OCI-LY1 (cell line): ENCODE measurements around the gene PCNX3.

Source experiments
- H2AFZ ChIP-seq: fragments of 200-600 bp; sonication (generic), shearing (Covaris generic); 2 replicates; pipeline ENCODE4 v1.6.0; 2014; ENCODE audit warnings: antibody characterized with exemption, mild to moderate bottlenecking, low read length
- H3F3A ChIP-seq: fragments of 200-600 bp; sonication (generic), shearing (Covaris generic); 2 replicates; pipeline ENCODE4 v1.6.0; 2014; ENCODE audit warnings: mild to moderate bottlenecking, antibody characterized with exemption, low read length, moderate library complexity; ENCODE audit not compliant: insufficient read depth
- H3K27ac ChIP-seq: fragments of 200-600 bp; sonication (generic); 2 replicates; pipeline ENCODE4 v1.5.1; 2014; ENCODE audit warnings: low read length, mixed run types, mild to moderate bottlenecking, low read depth; ENCODE audit not compliant: poor library complexity, severe bottlenecking
- H3K27me3 ChIP-seq: fragments of 200-600 bp; sonication (generic); 2 replicates; pipeline ENCODE4 v1.6.0; 2014; ENCODE audit warnings: antibody characterized with exemption, mild to moderate bottlenecking, low read length, moderate library complexity; ENCODE audit not compliant: insufficient read depth
- H3K36me3 ChIP-seq: fragments of 200-600 bp; sonication (generic); 2 replicates; pipeline ENCODE4 v1.6.1; 2014; ENCODE audit warnings: mild to moderate bottlenecking, antibody characterized with exemption, low read length, moderate library complexity, mixed read lengths; ENCODE audit not compliant: insufficient read depth
- H3K4me1 ChIP-seq: fragments of 200-600 bp; sonication (generic); 2 replicates; pipeline ENCODE4 v1.5.1; 2014; ENCODE audit warnings: mild to moderate bottlenecking, low read length, moderate library complexity; ENCODE audit not compliant: insufficient read depth, severe bottlenecking
- H3K4me2 ChIP-seq: fragments of 200-600 bp; sonication (generic), shearing (Covaris generic); 2 replicates; pipeline ENCODE4 v1.6.1; 2014; ENCODE audit warnings: low read length
- H3K4me3 ChIP-seq: fragments of 200-600 bp; sonication (generic); 2 replicates; pipeline ENCODE4 v1.5.1; 2014; ENCODE audit warnings: low read length, low read depth, mild to moderate bottlenecking, mixed read lengths; ENCODE audit not compliant: poor library complexity, severe bottlenecking
- H3K79me2 ChIP-seq: fragments of 200-600 bp; shearing (Covaris generic); 2 replicates; pipeline ENCODE4 v1.6.1; 2016; ENCODE audit warnings: mixed run types, low read length, mixed read lengths; ENCODE audit not compliant: insufficient read depth
- H3K9ac ChIP-seq: fragments of 200-600 bp; sonication (generic), shearing (Covaris generic); 2 replicates; pipeline ENCODE4 v1.6.1; 2014; ENCODE audit warnings: mild to moderate bottlenecking, low read length, mixed read lengths
- H3K9me2 ChIP-seq: fragments of 200-600 bp; sonication (generic), shearing (Covaris generic); 2 replicates; pipeline ENCODE4 v1.6.1; 2014; ENCODE audit warnings: low read depth, mild to moderate bottlenecking, low read length, mixed read lengths
- H3K9me3 ChIP-seq: fragments of 200-600 bp; shearing (Covaris generic); 2 replicates; pipeline ENCODE4 v1.6.1; 2014; ENCODE audit warnings: low read length, mixed read lengths
- H4K20me1 ChIP-seq: fragments of 200-600 bp; sonication (generic), shearing (Covaris generic); 2 replicates; pipeline ENCODE4 v1.6.0; 2016; ENCODE audit warnings: mild to moderate bottlenecking, low read length; ENCODE audit not compliant: insufficient read depth
- EZH2 ChIP-seq: fragments of 200-600 bp; sonication (generic), shearing (Covaris generic); IDR thresholded peaks from 2 replicates; pipeline ENCODE4 v1.8.0; 2017; ENCODE audit warnings: borderline replicate concordance, mixed run types, mild to moderate bottlenecking, antibody characterized with exemption, low read length, moderate library complexity, mixed read lengths
- TF ChIP-seq, protein P1 (sequence below): fragments of 200-600 bp; sonication (generic), shearing (Covaris generic); IDR thresholded peaks from 2 replicates; pipeline ENCODE4 v1.5.1; 2017; ENCODE audit warnings: mild to moderate bottlenecking, antibody characterized with exemption, low read length, moderate library complexity, mixed read lengths

The PCNX3 gene

DNA sequence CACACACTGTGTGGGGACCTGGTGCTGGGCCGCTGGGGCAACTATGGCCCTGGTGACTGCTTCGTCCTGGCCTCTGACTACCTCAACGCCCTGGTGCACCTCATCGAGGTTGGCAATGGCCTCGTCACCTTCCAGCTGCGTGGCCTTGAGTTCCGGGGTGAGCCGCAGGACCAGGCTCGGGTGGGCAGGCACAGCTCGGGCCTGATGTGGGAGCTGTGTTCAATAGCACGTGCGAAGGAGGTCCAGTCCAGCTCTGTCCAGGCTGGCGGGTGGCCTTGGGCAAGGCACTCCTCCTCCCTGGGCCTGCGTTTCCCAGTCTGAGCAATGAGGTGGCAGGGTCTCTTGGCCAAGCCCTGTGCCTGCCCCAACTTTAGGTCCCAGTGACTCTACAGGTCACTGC lies 14.0 kb downstream of the PCNX3 start:
- H3K79me2 ChIP-seq = no peaks in the 10 kb centered on the region
- H3K4me1 ChIP-seq = no peaks in the 10 kb centered on the region
- H3K4me3 ChIP-seq = no peak overlapping the region
- H4K20me1 ChIP-seq = no peaks in the 10 kb centered on the region
- H3K27me3 ChIP-seq = no peaks in the 10 kb centered on the region
- no peak overlapping the region for H3K9ac ChIP-seq
- H3F3A ChIP-seq = no peaks in the 10 kb centered on the region
- no peak overlapping the region for H3K27ac ChIP-seq
- TF ChIP-seq, protein P1, sequence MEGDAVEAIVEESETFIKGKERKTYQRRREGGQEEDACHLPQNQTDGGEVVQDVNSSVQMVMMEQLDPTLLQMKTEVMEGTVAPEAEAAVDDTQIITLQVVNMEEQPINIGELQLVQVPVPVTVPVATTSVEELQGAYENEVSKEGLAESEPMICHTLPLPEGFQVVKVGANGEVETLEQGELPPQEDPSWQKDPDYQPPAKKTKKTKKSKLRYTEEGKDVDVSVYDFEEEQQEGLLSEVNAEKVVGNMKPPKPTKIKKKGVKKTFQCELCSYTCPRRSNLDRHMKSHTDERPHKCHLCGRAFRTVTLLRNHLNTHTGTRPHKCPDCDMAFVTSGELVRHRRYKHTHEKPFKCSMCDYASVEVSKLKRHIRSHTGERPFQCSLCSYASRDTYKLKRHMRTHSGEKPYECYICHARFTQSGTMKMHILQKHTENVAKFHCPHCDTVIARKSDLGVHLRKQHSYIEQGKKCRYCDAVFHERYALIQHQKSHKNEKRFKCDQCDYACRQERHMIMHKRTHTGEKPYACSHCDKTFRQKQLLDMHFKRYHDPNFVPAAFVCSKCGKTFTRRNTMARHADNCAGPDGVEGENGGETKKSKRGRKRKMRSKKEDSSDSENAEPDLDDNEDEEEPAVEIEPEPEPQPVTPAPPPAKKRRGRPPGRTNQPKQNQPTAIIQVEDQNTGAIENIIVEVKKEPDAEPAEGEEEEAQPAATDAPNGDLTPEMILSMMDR = no peak
- TF ChIP-seq EZH2 = no peak
- no peaks in the 10 kb centered on the region for H3K9me2 ChIP-seq
- H3K9me3 ChIP-seq = no peaks in the 10 kb centered on the region
- peaks cover 82% of the 10 kb centered on the region for H3K36me3 ChIP-seq
- H3K4me2 ChIP-seq = no peak overlapping the region
- H2AFZ ChIP-seq = no peak overlapping the region

DNA sequence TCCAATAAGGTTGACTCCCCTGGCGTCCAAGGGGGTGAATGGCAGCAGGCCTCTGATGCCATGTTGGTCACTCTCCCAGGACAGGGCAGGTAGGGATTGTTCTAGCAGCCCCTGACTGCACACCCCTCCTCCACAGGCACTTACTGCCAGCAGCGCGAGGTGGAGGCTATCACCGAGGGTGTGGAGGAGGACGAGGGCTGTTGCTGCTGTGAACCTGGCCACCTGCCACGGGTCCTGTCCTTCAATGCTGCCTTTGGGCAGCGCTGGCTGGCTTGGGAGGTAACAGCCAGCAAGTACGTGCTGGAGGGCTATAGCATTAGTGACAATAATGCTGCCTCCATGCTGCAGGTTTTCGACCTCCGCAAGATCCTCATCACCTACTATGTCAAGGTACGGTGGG lies 14.6 kb downstream of the PCNX3 start:
- no peaks in the 10 kb centered on the region for H3K79me2 ChIP-seq
- no peaks in the 10 kb centered on the region for H3K9me2 ChIP-seq
- peaks cover 82% of the 10 kb centered on the region for H3K36me3 ChIP-seq
- no peaks in the 10 kb centered on the region for H4K20me1 ChIP-seq
- no peak overlapping the region for H3K27ac ChIP-seq
- H3K4me2 ChIP-seq = no peak overlapping the region
- H3K4me3 ChIP-seq = no peak overlapping the region
- TF ChIP-seq, protein P1 = no peak
- no peak for TF ChIP-seq EZH2
- H3K4me1 ChIP-seq = no peaks in the 10 kb centered on the region
- no peaks in the 10 kb centered on the region for H3F3A ChIP-seq
- no peaks in the 10 kb centered on the region for H3K27me3 ChIP-seq
- H2AFZ ChIP-seq = no peak overlapping the region
- H3K9me3 ChIP-seq = no peaks in the 10 kb centered on the region
- no peak overlapping the region for H3K9ac ChIP-seq

DNA sequence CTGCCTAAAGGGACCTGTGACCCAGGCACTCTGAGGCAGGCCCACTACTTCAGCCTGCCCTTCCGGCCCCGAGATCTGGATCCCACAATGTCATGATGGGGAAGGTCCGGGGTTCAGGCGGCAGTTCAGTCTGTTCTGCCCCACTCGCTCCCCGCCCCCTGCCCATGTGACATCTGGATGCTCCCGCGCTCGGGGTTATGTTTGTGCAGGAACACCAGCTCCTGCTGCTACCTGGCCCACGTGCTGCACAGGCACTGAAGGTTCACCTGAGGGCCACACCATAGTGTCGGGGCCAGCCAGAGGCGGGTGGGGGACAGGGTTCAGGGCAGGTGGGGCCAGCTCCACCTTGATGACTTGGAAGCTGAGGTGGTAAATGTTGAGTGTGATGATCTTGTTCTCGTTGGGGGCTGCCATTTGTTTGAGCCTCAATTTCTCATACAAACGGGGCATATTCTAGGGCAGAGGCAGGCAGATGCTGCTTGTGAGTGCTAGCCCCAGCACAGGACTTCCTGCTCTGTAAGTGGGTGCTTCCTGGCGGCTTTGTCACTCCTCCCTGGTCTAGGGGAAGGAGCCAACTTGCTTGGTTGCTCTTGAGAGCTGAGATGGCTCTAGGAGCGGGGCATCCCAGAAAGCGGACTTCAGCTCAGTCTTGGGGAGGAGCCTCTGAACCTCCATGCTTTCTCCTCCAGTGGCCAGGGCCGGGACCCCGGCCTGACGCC lies 18.0 kb downstream of the PCNX3 start:
- H3K9me2 ChIP-seq = no peaks in the 10 kb centered on the region
- no peak overlapping the region for H2AFZ ChIP-seq
- H3K36me3 ChIP-seq = peaks cover 70% of the 10 kb centered on the region
- no peak for TF ChIP-seq EZH2
- TF ChIP-seq, protein P1 = no peak
- no peak overlapping the region for H3K4me3 ChIP-seq
- no peaks in the 10 kb centered on the region for H3K79me2 ChIP-seq
- no peaks in the 10 kb centered on the region for H3K9me3 ChIP-seq
- no peaks in the 10 kb centered on the region for H3K27me3 ChIP-seq
- no peak overlapping the region for H3K27ac ChIP-seq
- no peaks in the 10 kb centered on the region for H3F3A ChIP-seq
- H4K20me1 ChIP-seq = no peaks in the 10 kb centered on the region
- no peak overlapping the region for H3K4me2 ChIP-seq
- H3K4me1 ChIP-seq = peaks cover 4% of the 10 kb centered on the region
- H3K9ac ChIP-seq = no peak overlapping the region
